Fibroblast of peridontal ligament (primary cell): ENCODE data around the gene CREB3L2.

Experiments
- DNase-seq: peaks from one replicate; pipeline ENCODE4 v3.0.0-alpha.2; 2010; ENCODE audit errors: extremely low read depth

Gene CREB3L2

DNA sequence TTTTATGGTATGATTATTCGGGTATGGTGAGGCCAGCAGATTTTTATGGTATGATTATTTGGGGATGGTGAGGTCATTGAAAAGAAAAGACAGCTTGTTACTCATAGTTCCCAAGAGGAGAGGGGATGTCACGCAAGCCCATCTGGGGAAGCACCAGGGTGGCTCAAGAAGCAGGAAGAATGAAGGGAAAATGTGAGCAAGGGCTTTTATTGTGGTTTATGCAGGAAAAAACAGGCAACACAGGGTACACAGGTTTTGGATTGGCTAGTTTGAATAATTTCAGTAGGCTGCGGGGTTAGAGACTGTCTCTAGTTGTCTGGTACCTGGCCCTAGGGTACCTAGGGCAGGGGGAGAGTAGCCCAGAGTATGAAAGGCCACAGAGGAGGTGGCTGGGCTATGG is 128.4 kb downstream of the CREB3L2 start:
- DNase-seq = peak; percentile 83

- DNase-seq = peak; percentile 73
These were observed 130.5 kb downstream of the CREB3L2 start for GRCh38 chr7:137871170-137871915.

DNA sequence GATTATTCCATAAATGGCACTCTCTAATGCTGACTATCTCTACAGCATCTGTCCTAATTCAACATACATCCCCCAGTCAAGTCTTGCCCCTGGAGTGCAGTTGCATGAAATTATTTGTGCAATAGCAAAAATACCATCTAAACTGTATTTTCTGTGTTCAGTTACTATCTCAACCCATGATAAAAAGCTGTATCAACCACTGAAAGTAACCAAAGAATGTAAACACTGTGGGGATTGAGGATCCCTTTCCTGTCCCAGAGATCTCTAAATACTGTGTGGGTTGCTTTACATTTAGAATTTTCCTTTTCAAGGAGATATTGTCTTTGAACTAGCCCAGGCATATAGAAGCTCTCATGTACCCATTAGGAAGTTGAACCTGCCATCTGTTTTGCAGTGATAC is 131.2 kb downstream of the CREB3L2 start:
- DNase-seq = peak; percentile 41

DNA sequence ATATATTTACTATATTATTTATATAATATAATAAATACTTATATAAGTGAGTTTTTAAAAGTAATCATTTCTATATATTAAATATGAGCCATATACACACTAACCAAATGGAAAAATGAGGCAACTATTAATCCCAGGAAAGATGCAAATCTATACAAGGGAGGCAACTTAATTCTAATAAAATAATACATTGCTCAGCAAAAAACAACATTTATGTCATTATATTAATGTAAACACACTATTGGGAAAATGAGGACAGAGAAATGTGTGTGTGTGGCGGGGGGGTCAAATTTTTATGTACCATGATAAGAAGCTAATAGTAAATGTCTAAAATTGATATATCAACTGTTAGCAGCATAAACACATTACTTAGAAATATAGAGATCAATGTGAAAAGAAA is 131.8 kb downstream of the CREB3L2 start:
- DNase-seq = no peak

GRCh38 chr7:137869260-137869659 is 132.6 kb downstream of the CREB3L2 start:
- no peak for DNase-seq

DNA sequence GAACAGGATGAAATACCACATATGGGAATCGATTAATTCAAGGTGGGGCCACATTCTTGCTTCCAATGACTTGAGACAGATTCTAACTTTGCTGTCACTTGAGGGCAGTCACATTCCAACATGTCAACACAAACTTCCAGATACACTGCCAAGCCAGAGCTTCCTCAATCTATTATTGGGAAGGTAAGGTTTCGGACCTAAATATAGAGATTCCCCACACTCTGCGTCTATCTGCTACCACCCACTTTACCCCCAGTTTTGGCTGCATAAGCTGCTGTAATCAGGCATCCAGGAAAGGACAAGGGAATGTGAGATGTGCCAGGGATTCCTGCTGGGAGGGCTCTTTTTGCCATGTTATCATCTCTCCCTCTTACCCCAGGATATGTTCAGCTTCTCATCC is 134.6 kb downstream of the CREB3L2 start:
- no peak for DNase-seq

GRCh38 chr7:137865764-137866163 is 136.1 kb downstream of the CREB3L2 start:
- no peak for DNase-seq

- DNase-seq = no peak
These were observed 138.9 kb downstream of the CREB3L2 start for GRCh38 chr7:137862964-137863363.

- no peak for DNase-seq
These were observed 139.5 kb downstream of the CREB3L2 start for GRCh38 chr7:137862358-137862757.

DNA sequence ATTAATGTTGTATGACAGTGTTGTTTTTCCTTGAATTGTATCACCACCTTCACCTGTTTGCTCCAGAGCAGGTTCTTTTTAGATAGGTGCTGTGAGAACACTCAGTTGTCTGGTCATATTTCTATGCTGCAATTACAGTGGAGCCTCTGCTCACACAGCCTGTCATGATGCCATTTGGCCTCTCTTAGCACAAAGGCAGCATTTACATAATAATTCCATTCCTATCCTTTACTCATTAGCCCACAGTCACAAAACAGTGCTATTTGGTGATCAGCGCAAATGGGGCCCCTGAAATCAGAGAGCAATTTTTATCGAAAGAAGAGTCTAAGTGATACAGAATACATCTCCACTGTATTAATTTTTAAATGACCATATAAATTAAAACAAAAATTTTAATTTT is 141.3 kb downstream of the CREB3L2 start:
- DNase-seq = no peak

GRCh38 chr7:137853053-137853452 is 148.8 kb downstream of the CREB3L2 start:
- no peak for DNase-seq

DNA sequence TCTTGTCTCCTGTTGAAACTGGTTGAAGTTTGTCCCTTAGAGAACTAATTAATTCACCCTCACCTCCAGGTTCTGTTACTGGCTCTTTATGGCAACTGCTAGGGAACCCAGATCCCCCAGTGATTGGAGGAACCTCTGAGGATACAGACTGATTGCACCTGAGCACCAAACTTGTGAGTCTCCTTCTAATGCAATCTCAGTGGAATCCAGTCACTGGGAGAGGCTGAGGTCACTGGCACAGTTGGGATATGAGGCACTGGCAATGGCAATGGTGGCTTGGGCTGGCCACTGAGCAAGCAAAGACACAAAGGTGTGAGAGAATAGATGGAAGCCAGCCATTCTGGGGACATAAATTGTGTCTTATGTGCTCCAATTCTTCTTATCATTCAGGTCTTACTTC is 149.8 kb downstream of the CREB3L2 start:
- no peak for DNase-seq

GRCh38 chr7:137850972-137851945 is 150.6 kb downstream of the CREB3L2 start:
- DNase-seq = peak; percentile 61

GRCh38 chr7:137850571-137850970 is 151.3 kb downstream of the CREB3L2 start:
- no peak for DNase-seq

DNA sequence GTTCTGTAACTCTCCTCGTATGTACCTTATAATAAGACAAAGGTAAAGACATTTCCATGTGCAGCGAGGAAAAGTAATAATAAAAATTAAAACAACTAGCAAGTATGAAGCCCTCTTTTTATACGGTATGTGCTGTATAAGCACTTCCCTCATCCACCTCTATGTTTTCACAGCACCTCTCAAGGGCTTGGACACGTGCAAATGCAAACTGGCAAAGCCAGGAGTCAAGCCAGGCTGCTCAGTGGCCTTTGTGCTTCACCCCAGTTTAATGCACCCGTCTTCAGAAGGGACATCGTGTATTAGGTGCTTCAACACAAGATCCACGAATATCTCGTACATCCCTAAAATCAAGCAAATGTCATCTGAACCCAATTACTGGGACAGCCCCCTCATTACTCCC is 153.8 kb downstream of the CREB3L2 start:
- DNase-seq = no peak

GRCh38 chr7:137847568-137848050 is 154.3 kb downstream of the CREB3L2 start:
- peak; percentile 29 for DNase-seq

GRCh38 chr7:137846827-137847567 is 154.9 kb downstream of the CREB3L2 start, which contains the start of gene DGKI:
DGKI (minus strand) TSS chr7:137846974.
- no peak for DNase-seq

GRCh38 chr7:137846549-137846826 is 155.4 kb downstream of the CREB3L2 start:
- no peak for DNase-seq

- DNase-seq = no peak
These were observed 157.0 kb downstream of the CREB3L2 start for GRCh38 chr7:137844677-137845425.

DNA sequence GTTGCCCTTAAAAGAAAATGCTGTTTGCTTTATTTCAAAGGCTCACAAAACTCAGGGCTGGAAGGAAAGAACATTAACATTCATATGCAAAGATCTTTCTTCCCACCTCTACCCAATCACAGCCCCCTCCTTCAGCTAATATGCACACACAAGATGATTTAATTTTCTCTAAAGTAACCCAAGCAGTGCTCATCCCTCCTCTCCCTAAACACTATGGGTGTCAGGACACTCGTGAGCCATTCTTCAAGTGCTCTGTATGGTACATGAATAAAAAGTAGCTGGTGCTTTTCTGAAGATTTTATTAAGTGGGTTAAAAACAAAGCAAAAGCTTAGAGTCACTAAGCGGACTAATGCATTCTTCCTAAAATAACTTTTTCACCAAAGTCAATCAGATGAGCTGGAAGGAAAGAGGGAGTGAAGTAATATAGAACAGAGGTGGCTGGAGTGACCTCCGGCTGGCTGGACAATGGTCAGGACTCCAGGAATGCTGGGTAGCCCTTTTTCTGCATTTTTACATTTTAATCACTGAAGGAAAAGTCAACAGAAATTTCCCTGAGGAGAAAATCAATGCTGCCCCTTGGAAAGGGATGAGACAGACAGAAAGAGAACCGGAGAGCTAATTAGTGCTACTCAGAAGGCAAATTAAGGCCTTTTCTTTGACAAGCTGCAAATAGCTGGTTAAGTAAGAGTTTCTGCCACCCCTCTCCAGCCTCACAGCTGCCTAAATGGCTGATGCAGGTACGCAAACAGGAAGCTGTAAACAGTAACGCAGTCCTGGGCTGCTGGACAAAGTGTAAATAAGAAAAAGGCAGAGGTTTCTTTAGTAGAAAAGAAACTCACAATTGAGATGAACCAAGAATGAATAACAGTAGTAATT is 161.7 kb downstream of the CREB3L2 start:
- no peak for DNase-seq
